Measurements from ENCODE around the gene EPHB6. TPM values are rescaled to one million over a fixed set of nuclear protein-coding genes. Genes with fewer than 3 reads are reported as not detected.

The EPHB6 gene
- total and polyA plus RNA-seq, 7 donors = 1.2 to 13.6 (median 6.7) TPM

DNA sequence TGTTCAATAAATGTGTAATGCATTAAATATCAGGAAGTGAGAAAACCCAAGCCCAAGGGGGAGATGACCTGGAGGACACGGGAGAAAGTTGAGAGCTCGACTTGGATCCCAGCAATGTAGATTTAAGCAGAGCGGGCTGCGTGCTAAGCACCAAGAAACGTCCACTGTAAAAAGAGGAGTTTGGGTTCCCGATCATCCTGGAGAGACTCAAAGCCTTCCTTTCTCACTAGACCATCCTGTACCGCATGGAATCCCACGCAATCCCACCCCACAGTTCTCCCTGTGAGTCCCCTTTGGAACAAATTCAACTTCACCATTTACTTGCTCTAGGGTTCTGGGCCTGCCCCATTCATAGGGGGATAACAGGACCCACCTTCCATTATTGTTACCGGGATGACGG is 28.3 kb downstream of the EPHB6 start:
- H3K4me1 ChIP-seq = no peaks in the 10 kb centered on the region
- H3K4me3 ChIP-seq = no peak overlapping the region
- intact Hi-C loops (cut with DNase I) = no loop called here
- peaks cover 0 to 6% (median 2%) of the 10 kb centered on the region in 3 donors for H3K27me3 ChIP-seq
- no peaks in the 10 kb centered on the region for H3K9me3 ChIP-seq
- 87 to 92% methylated on average over 10 of the region's 10 CpGs for whole genome bisulfite sequencing, 2 donors
- no peaks in the 10 kb centered on the region for H3K36me3 ChIP-seq
- no peak overlapping the region for H3K27ac ChIP-seq
- no peak for DNase-seq
- TF ChIP-seq POLR2AphosphoS5 (IDR thresholded peaks at IDR 0.05) (no peak), POLR2A (IDR thresholded peaks at IDR 0.05) (no peak), EP300 (IDR thresholded peaks at IDR 0.05) (no peak)
- TF ChIP-seq, protein P1, sequence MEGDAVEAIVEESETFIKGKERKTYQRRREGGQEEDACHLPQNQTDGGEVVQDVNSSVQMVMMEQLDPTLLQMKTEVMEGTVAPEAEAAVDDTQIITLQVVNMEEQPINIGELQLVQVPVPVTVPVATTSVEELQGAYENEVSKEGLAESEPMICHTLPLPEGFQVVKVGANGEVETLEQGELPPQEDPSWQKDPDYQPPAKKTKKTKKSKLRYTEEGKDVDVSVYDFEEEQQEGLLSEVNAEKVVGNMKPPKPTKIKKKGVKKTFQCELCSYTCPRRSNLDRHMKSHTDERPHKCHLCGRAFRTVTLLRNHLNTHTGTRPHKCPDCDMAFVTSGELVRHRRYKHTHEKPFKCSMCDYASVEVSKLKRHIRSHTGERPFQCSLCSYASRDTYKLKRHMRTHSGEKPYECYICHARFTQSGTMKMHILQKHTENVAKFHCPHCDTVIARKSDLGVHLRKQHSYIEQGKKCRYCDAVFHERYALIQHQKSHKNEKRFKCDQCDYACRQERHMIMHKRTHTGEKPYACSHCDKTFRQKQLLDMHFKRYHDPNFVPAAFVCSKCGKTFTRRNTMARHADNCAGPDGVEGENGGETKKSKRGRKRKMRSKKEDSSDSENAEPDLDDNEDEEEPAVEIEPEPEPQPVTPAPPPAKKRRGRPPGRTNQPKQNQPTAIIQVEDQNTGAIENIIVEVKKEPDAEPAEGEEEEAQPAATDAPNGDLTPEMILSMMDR (IDR thresholded peaks at IDR 0.05) = no peak

DNA sequence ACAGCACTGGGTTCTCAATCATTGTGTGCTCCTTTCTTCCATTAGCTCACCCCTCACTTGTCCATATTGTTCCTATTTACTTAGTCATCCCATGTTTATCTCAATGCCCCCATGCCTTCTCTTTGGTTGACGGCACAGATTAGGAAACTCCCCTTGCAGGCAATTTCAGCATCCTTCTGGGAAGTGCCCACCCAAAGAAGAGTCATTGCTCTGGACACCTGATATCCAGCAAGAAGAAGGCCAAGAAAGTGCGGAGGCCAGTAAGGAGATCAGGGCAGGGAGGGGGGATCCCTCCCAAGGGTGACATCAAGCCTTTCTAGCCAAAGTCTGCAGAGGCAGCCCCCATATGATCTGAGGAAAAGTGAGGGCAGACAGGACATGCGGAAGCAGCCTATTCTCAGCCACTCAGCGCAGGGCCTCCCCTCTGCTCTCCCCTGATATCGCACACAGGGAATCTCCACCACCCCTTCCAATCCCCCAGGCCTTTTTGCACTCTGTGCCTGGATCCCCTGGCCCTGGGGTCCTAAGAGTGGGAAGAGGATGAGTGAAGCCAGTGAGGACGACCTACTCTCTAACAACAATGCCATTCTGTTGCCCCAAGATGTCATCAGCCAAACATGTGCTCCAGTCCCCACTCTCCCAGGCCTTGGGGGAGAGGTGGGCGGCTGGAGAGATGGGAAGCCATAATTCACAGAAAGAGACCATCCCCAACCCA is 28.9 kb downstream of the EPHB6 start:
- Histone ChIP-seq H3K9me3 (no peaks in the 10 kb centered on the region), H3K27ac (no peak overlapping the region), H3K4me1 (no peaks in the 10 kb centered on the region), H3K4me3 (no peak overlapping the region), H3K36me3 (no peaks in the 10 kb centered on the region), H3K27me3 (peaks cover 0 to 6% (median 0%) of the 10 kb centered on the region in 3 donors)
- intact Hi-C loops (cut with DNase I) = no loop called here
- 86 to 90% methylated on average over 7 of the region's 7 CpGs for WGBS, 2 donors
- DNase-seq = no peak
- no peak for TF ChIP-seq POLR2AphosphoS5 (IDR thresholded peaks at IDR 0.05)
- no peak for TF ChIP-seq POLR2A (IDR thresholded peaks at IDR 0.05)
- TF ChIP-seq EP300 (IDR thresholded peaks at IDR 0.05) = no peak
- TF ChIP-seq, protein P1 (IDR thresholded peaks at IDR 0.05) = no peak

DNA sequence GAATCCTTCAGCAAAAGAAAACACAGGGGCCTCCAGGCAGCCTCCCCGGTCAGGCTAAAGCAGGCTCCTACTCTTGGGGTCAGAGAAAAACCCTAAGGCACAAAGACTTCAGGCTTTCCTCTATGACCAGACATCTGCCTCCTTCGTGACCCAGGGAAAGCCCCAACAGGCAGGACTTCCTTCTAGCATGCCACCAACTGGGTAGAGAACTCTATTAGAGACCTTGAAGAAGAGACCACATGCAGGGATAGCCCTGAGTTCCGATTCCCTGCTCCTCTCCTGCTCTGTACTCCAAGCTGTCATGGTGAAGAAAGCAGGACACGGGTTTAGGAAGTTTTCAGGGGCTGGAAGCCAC is 29.4 kb downstream of the EPHB6 start:
- no peak overlapping the region for H3K4me3 ChIP-seq
- TF ChIP-seq, protein P1 (IDR thresholded peaks at IDR 0.05) = no peak
- no peak for TF ChIP-seq POLR2AphosphoS5 (IDR thresholded peaks at IDR 0.05)
- TF ChIP-seq EP300 (IDR thresholded peaks at IDR 0.05) = no peak
- no peak for TF ChIP-seq POLR2A (IDR thresholded peaks at IDR 0.05)
- H3K27ac ChIP-seq = no peak overlapping the region
- no peaks in the 10 kb centered on the region for H3K9me3 ChIP-seq
- peaks cover 0 to 6% (median 0%) of the 10 kb centered on the region in 3 donors for H3K27me3 ChIP-seq
- no peak for DNase-seq
- no peaks in the 10 kb centered on the region for H3K36me3 ChIP-seq
- intact Hi-C loops (cut with DNase I) = no loop called here
- no peaks in the 10 kb centered on the region for H3K4me1 ChIP-seq
- WGBS, 2 donors = 76 to 83% methylated on average over 4 of the region's 4 CpGs

DNA sequence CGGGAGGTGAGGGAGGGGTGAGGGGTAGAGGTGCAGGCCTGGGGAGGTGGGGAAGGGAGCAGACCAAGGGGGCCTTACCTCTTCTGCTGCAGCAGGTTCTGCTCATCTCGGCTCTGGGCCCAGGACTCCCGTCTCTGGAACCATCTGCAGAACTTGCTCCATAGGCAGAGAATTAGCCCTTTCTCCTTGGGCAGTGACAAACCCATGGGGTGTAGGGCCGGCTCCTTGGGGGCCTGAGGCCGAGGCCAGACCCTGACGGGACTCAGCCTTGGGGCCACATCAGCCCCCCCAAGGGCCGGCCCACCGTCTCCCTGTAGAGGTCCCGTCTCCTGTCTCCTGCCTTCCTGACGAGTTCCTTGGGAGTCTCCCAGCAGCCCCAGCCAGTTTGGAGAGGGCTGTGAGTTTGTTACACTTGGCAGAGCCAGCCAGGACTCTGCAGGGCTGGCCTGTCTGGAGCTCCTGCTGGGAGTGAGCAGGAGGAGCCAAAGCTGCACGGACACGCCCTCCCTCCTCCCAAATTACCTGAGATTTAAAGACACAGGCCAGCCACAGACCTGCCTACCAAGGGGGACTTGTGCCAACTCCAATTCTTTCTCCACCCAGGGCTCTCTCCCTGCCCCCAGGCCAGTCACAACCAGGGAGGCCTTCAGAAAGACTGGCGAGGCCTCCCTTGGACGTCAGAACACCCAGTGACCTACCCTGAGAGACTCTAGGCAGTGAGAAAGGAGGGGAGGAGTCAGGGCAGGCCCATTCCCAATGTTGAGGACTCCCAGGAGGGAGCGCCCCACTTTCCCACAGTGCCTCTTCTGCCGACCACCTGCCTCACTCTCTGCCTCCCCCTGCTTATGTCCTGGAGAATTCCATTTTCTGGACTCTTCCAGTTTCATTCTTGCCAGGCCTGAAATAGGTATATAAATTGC is 30.7 kb downstream of the EPHB6 start, which contains the start of gene TRPV6:
Gene TRPV6, minus strand, starts transcription at position 435 of the 920 bp plus-strand sequence.
- H3K9me3 ChIP-seq = no peaks in the 10 kb centered on the region
- WGBS, 2 donors = 26 to 71% methylated on average over 16 of the region's 16 CpGs
- H3K27ac ChIP-seq = no peak within 1 kb of the TSS
- no peak for DNase-seq
- TF ChIP-seq, protein P1 (IDR thresholded peaks at IDR 0.05) = no peak
- no peak for TF ChIP-seq EP300 (IDR thresholded peaks at IDR 0.05)
- no peak for TF ChIP-seq POLR2AphosphoS5 (IDR thresholded peaks at IDR 0.05)
- TF ChIP-seq POLR2A (IDR thresholded peaks at IDR 0.05) = no peak
- H3K4me1 ChIP-seq = no peaks in the 10 kb centered on the region
- no peaks in the 10 kb centered on the region for H3K36me3 ChIP-seq
- no peak within 1 kb of the TSS for H3K4me3 ChIP-seq
- intact Hi-C loops (cut with DNase I) = no loop called here
- H3K27me3 ChIP-seq = peaks cover 0 to 5% (median 0%) of the 10 kb centered on the region in 3 donors

All from sigmoid colon (tissue), 7 donors.